Subcutaneous adipose tissue (tissue), 4 donors: Measurements from ENCODE around the gene SPATA3. TPM values are rescaled to one million over a fixed set of nuclear protein-coding genes. Genes with fewer than 3 reads are reported as not detected.

Experiments
- CTCF ChIP-seq: fragments of 450-650 bp; IDR thresholded peaks from one replicate; pipeline ENCODE4 v1.5.1; 2016; ENCODE audit warnings: low read depth, mild to moderate bottlenecking, control low read depth, antibody characterized with exemption, moderate library complexity
- total RNA-seq, 4 donors: library from RNA; depleted of rRNA; stranded (reverse); fragments of >200 nt; gene quantifications; one replicate each; pipeline ENCODE4 v1.1.0, GENCODE V29; 2016

Gene SPATA3
- total RNA-seq, 4 donors from 2014 or later, result not detected

GRCh38 chr2:230989731-230990130, 6.2 kb upstream of the SPATA3 start:
- TF ChIP-seq CTCF, result no peak

GRCh38 chr2:230990131-230990898, 5.6 kb upstream of the SPATA3 start:
- no peak for TF ChIP-seq CTCF

- no peak for TF ChIP-seq CTCF
Measured at GRCh38 chr2:230990899-230991150, 5.1 kb upstream of the SPATA3 start.

- TF ChIP-seq CTCF, result no peak
Measured at GRCh38 chr2:230991598-230991997, 4.3 kb upstream of the SPATA3 start.

GRCh38 chr2:230996661-230997060, 740 bp downstream of the SPATA3 start:
- TF ChIP-seq CTCF, result no peak

- TF ChIP-seq CTCF, result no peak
Measured at GRCh38 chr2:230998882-230999281, 3.0 kb downstream of the SPATA3 start.

GRCh38 chr2:230999477-230999876, 3.6 kb downstream of the SPATA3 start:
- TF ChIP-seq CTCF, result no peak
